ENCODE data around the gene ACVR1. TPM values are rescaled to one million over a fixed set of nuclear protein-coding genes. Genes with fewer than 3 reads are reported as not detected.
A peak's percentile ranks its signal among the peaks of the same experiment; 100 is the strongest.

The ACVR1 gene
- total and polyA plus RNA-seq, 9 of the 15 experiments (the other 6 are each of a cell fraction or from before 2014, with no cell fraction given), result 3.8 to 14.3 (median 6.9) TPM

DNA sequence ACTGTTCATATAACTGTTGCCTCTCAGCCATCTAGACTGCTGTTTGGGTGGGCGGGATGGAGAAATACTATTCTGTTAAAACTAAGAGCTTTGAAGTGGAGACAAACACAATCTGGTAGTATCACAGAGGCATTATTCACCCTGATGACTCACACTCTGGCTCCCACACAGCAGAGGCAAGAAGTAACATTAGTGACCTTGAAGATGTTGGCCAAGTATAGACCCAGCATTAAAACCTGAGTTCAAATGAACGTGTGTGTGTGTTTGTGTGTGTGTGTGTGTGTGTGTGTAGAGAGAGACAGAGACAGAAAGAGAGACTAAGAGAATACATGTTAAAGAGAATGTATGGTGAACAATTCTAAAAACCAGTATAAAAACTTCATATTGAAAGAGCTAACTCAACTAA lies 22.5 kb upstream of the ACVR1 start (continued):
- TF ChIP-seq ZNF639 (CRISPR knock-in tag; conservative IDR thresholded peaks at IDR 0.05 in 1 of 2, IDR thresholded peaks at IDR 0.05 in 1 of 2) (no peak), SMAD4 (CRISPR knock-in tag; conservative IDR thresholded peaks at IDR 0.05) (0 out of 2 replicates have a peak, but pooled peaks have one; percentile 12), SMAD2 (IDR thresholded peaks at IDR 0.05; ENCODE audit: low read depth, low read length) (no peak), ARID2 (IDR thresholded peaks at IDR 0.05) (no peak), SAFB (IDR thresholded peaks at IDR 0.05; ENCODE audit: borderline replicate concordance, low read depth, low read length) (no peak), SMARCC2 (IDR thresholded peaks at IDR 0.05; ENCODE audit: low read depth) (peak; percentile 79), HSF4 (CRISPR knock-in tag; IDR thresholded peaks at IDR 0.05; ENCODE audit: borderline replicate concordance) (no peak), ZNF589 (CRISPR knock-in tag; IDR thresholded peaks at IDR 0.05; ENCODE audit: low read depth) (no peak; the same call in 1 of the 2 replicates), PATZ1 (CRISPR knock-in tag; IDR thresholded peaks at IDR 0.05; ENCODE audit: borderline replicate concordance) (no peak), TOE1 (IDR thresholded peaks at IDR 0.05; ENCODE audit: borderline replicate concordance) (no peak; the same call in 1 of the 2 replicates), TOE1 (CRISPR knock-in tag; IDR thresholded peaks at IDR 0.05; ENCODE audit: borderline replicate concordance, low read depth) (no peak), DIDO1 (tag; IDR thresholded peaks at IDR 0.05; ENCODE audit: low read depth) (no peak), FOXJ2 (tag; IDR thresholded peaks at IDR 0.05) (no peak), ZNF347 (CRISPR knock-in tag; IDR thresholded peaks at IDR 0.05; ENCODE audit: low read depth) (no peak), ZNF143 (CRISPR knock-in tag; IDR thresholded peaks at IDR 0.05) (no peak), FOXJ3 (CRISPR knock-in tag; IDR thresholded peaks at IDR 0.05) (no peak), ZNF644 (tag; IDR thresholded peaks at IDR 0.05; ENCODE audit: low read depth) (no peak), KDM1A (IDR thresholded peaks at IDR 0.05) (peak; percentile 83 to 89), NEUROD1 (IDR thresholded peaks at IDR 0.05; ENCODE audit: borderline replicate concordance, low read depth, low read length, partially characterized antibody) (peak; percentile 57), FOXK2 (conservative IDR thresholded peaks at IDR 0.05 in 1 of 2, IDR thresholded peaks at IDR 0.05 in 1 of 2; ENCODE audit: low read depth in 2 of 2) (0 out of 4 replicates have a peak, but pooled peaks of 1 of the 2 experiments have one; percentile 33), E2F3 (CRISPR knock-in tag; IDR thresholded peaks at IDR 0.05) (no peak), E2F1 (CRISPR knock-in tag; IDR thresholded peaks at IDR 0.05) (no peak), GABPB1 (CRISPR knock-in tag; IDR thresholded peaks at IDR 0.05) (no peak)
- TF ChIP-seq, protein P1, sequence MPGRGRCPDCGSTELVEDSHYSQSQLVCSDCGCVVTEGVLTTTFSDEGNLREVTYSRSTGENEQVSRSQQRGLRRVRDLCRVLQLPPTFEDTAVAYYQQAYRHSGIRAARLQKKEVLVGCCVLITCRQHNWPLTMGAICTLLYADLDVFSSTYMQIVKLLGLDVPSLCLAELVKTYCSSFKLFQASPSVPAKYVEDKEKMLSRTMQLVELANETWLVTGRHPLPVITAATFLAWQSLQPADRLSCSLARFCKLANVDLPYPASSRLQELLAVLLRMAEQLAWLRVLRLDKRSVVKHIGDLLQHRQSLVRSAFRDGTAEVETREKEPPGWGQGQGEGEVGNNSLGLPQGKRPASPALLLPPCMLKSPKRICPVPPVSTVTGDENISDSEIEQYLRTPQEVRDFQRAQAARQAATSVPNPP (IDR thresholded peaks at IDR 0.05; ENCODE audit: borderline replicate concordance, insufficient read depth, insufficient read length), result no peak

Measured in K562 (cell line).